Measurements from ENCODE around the gene FBXL14.
"Not testable (repeated sequence)": the region's sequence is repeated elsewhere in the genome, so short reads cannot be mapped to it uniquely, and the experiment has no call there.

Gene FBXL14

GRCh38 chr12:1619587-1619986 lies 25.2 kb upstream of the FBXL14 start:
- no peak for DNase-seq

- no peak for DNase-seq
Observed at GRCh38 chr12:1619159-1619558, 24.8 kb upstream of the FBXL14 start.

GRCh38 chr12:1618489-1618888 lies 24.1 kb upstream of the FBXL14 start:
- no peak for DNase-seq

GRCh38 chr12:1616233-1617066 lies 22.1 kb upstream of the FBXL14 start:
- no peak for DNase-seq

GRCh38 chr12:1614360-1614759 lies 20.0 kb upstream of the FBXL14 start:
- no peak for DNase-seq

- no peak for DNase-seq
Observed at GRCh38 chr12:1613860-1614259, 19.5 kb upstream of the FBXL14 start.

- DNase-seq, result no peak
Observed at GRCh38 chr12:1611803-1612572, 17.6 kb upstream of the FBXL14 start.

GRCh38 chr12:1610072-1610643 lies 15.8 kb upstream of the FBXL14 start:
- no peak for DNase-seq

GRCh38 chr12:1608713-1609119 lies 14.3 kb upstream of the FBXL14 start:
- DNase-seq, result no peak

- DNase-seq, result no peak
Observed at GRCh38 chr12:1607940-1608712, 13.7 kb upstream of the FBXL14 start.

- no peak for DNase-seq
Observed at GRCh38 chr12:1606021-1606622, 11.7 kb upstream of the FBXL14 start.

GRCh38 chr12:1605129-1606020 lies 11.0 kb upstream of the FBXL14 start:
- DNase-seq, result peak; percentile 28

GRCh38 chr12:1604464-1604863 lies 10.1 kb upstream of the FBXL14 start:
- DNase-seq, result no peak

GRCh38 chr12:1603269-1603993 lies 9.1 kb upstream of the FBXL14 start:
- DNase-seq, result no peak

- DNase-seq, result not testable (repeated sequence)
Observed at GRCh38 chr12:1602706-1603105, 8.3 kb upstream of the FBXL14 start.

GRCh38 chr12:1598757-1599156 lies 4.4 kb upstream of the FBXL14 start:
- no peak for DNase-seq

- no peak for DNase-seq
Observed at GRCh38 chr12:1595690-1596347, 1.4 kb upstream of the FBXL14 start.

- no peak for DNase-seq
Observed at GRCh38 chr12:1595026-1595561, 713 bp upstream of the FBXL14 start.

- DNase-seq, result no peak
Observed at GRCh38 chr12:1594006-1594260, 448 bp downstream of the FBXL14 start.

All from GOT3 (cell line).